GM23338 (cell line): Measurements from ENCODE around the gene FBXW12. TPM values are rescaled to one million over a fixed set of nuclear protein-coding genes. Genes with fewer than 3 reads are reported as not detected.

ENCODE experiments used
- ATAC-seq: fragments of 200-7000 bp; cut with Tn5 transposase; 3 replicates; pipeline ENCODE4 v1.9.1; 2020
- DNase-seq: peaks from one replicate; pipeline ENCODE4 v3.0.0-alpha.2; 2015; ENCODE audit warnings: low spot score
- H2AFZ ChIP-seq: fragments of 200-600 bp; sonication (generic); 2 replicates; pipeline ENCODE4 v1.8.0; 2016; ENCODE audit warnings: antibody characterized with exemption, mild to moderate bottlenecking, moderate library complexity
- H3F3A ChIP-seq: fragments of 200-600 bp; sonication (generic); replicated peaks from 2 replicates; pipeline ENCODE4 v1.8.0; 2017; ENCODE audit warnings: antibody characterized with exemption, mixed run types, low read depth
- H3K27ac ChIP-seq: fragments of 200-600 bp; sonication (generic); 2 replicates; pipeline ENCODE4 v1.6.1; 2016; ENCODE audit warnings: low read depth
- H3K27me3 ChIP-seq: fragments of 200-600 bp; sonication (generic); 2 replicates; pipeline ENCODE4 v1.8.0; 2016; ENCODE audit warnings: mild to moderate bottlenecking, mixed run types, moderate library complexity; ENCODE audit not compliant: insufficient read depth
- H3K36me3 ChIP-seq: fragments of 200-600 bp; sonication (generic); 2 replicates; pipeline ENCODE4 v1.8.0; 2016; ENCODE audit warnings: mild to moderate bottlenecking; ENCODE audit not compliant: insufficient read depth
- H3K4me1 ChIP-seq: fragments of 200-600 bp; sonication (generic); 2 replicates; pipeline ENCODE4 v1.8.0; 2016; ENCODE audit warnings: mild to moderate bottlenecking, moderate library complexity; ENCODE audit not compliant: insufficient read depth
- H3K4me2 ChIP-seq: fragments of 200-600 bp; sonication (generic); 2 replicates; pipeline ENCODE4 v1.7.1; 2017; ENCODE audit warnings: mixed run types
- H3K4me3 ChIP-seq: fragments of 200-600 bp; sonication (generic); 2 replicates; pipeline ENCODE4 v1.6.1; 2016; ENCODE audit warnings: mixed run types
- H3K79me2 ChIP-seq: fragments of 200-600 bp; sonication (generic); replicated peaks from 2 replicates; pipeline ENCODE4 v1.8.0; 2017; ENCODE audit warnings: mild to moderate bottlenecking; ENCODE audit not compliant: insufficient read depth
- H3K9me2 ChIP-seq: fragments of 200-600 bp; sonication (generic); 2 replicates; pipeline ENCODE4 v1.8.0; 2017; ENCODE audit not compliant: insufficient read depth
- H4K20me1 ChIP-seq: fragments of 200-600 bp; sonication (generic); replicated peaks from 2 replicates; pipeline ENCODE4 v1.8.0; 2017; ENCODE audit warnings: mild to moderate bottlenecking; ENCODE audit not compliant: insufficient read depth
- H3K27ac Mint-ChIP-seq: 2 replicates; pipeline ENCODE4 v1.8.0; 2020; ENCODE audit warnings: inconsistent platforms, mild to moderate bottlenecking, moderate library complexity, mixed read lengths
- H3K27me3 Mint-ChIP-seq: 3 replicates; pipeline ENCODE4 v1.8.0; 2022; ENCODE audit warnings: low read depth, mild to moderate bottlenecking, moderate library complexity, mixed read lengths, inconsistent platforms; ENCODE audit not compliant: insufficient read depth, poor library complexity
- H3K36me3 Mint-ChIP-seq: 3 replicates; pipeline ENCODE4 v1.8.0; 2021; ENCODE audit warnings: low read depth, mild to moderate bottlenecking, inconsistent platforms, moderate library complexity, mixed read lengths
- H3K4me1 Mint-ChIP-seq: 3 replicates; pipeline ENCODE4 v1.8.0; 2020; ENCODE audit warnings: mild to moderate bottlenecking, inconsistent platforms, mixed read lengths
- H3K4me3 Mint-ChIP-seq: 3 replicates; pipeline ENCODE4 v1.8.0; 2021; ENCODE audit warnings: moderate library complexity, mild to moderate bottlenecking, inconsistent platforms, mixed read lengths
- H3K9me3 Mint-ChIP-seq: 3 replicates; pipeline ENCODE4 v1.8.0; 2020; ENCODE audit warnings: moderate library complexity, mild to moderate bottlenecking, inconsistent platforms, mixed read lengths
- CREB1 ChIP-seq: fragments of 250-450 bp; sonication (Bioruptor Pico); IDR thresholded peaks from 2 replicates; pipeline ENCODE4 v1.5.0; 2020; ENCODE audit warnings: low read depth, mild to moderate bottlenecking, moderate library complexity
- CTCF ChIP-seq, 2 experiments: fragments of 200-600 bp in 1 of 2; sonication (generic) in 1 of 2; conservative IDR thresholded peaks; 2 replicates each; pipeline versions ENCODE4 v1.5.1 to v1.6.1; 2016 to 2017; ENCODE audit warnings: antibody characterized with exemption in 2 of 2, low read depth in 2 of 2, mild to moderate bottlenecking in 2 of 2, moderate library complexity in 1 of 2
- EZH2 ChIP-seq: fragments of 200-600 bp; sonication (generic); IDR thresholded peaks from one replicate; pipeline ENCODE4 v1.8.0; 2017; ENCODE audit warnings: antibody characterized with exemption, mild to moderate bottlenecking, low read depth; ENCODE audit not compliant: unreplicated experiment
- EZH2phosphoT487 ChIP-seq: fragments of 200-600 bp; sonication (generic); IDR thresholded peaks from one replicate; pipeline ENCODE4 v1.8.1; 2018; ENCODE audit warnings: antibody characterized with exemption; ENCODE audit not compliant: unreplicated experiment
- JUNB ChIP-seq: IDR thresholded peaks from one replicate; pipeline ENCODE4 v1.6.1; 2016; ENCODE audit warnings: antibody characterized with exemption; ENCODE audit not compliant: unreplicated experiment
- NANOG ChIP-seq: IDR thresholded peaks from 2 replicates; pipeline ENCODE4 v1.6.1; 2016; ENCODE audit warnings: antibody characterized with exemption, borderline replicate concordance
- POLR2AphosphoS5 ChIP-seq: IDR thresholded peaks from 2 replicates; pipeline ENCODE4 v1.6.1; 2016; ENCODE audit warnings: antibody characterized with exemption, low read depth
- STAT1 ChIP-seq: IDR thresholded peaks from one replicate; pipeline ENCODE4 v1.6.1; 2016; ENCODE audit warnings: antibody characterized with exemption; ENCODE audit not compliant: unreplicated experiment
- ZNF114 ChIP-seq: fragments of 250-450 bp; sonication (Bioruptor Pico); IDR thresholded peaks from 2 replicates; pipeline ENCODE4 v1.5.0; 2020; ENCODE audit warnings: mild to moderate bottlenecking, moderate library complexity
- ZNF331 ChIP-seq: fragments of 250-450 bp; sonication (Bioruptor Pico); IDR thresholded peaks from 2 replicates; pipeline ENCODE4 v1.5.0; 2020; ENCODE audit warnings: low read depth, mild to moderate bottlenecking, moderate library complexity
- ZNF462 ChIP-seq: fragments of 250-450 bp; sonication (Bioruptor Pico); IDR thresholded peaks from 2 replicates; pipeline ENCODE4 v1.5.0; 2020; ENCODE audit warnings: mild to moderate bottlenecking, moderate library complexity
- polyA plus RNA-seq: library from polyadenylated mRNA; unstranded; fragments of >200 nt; fragmentation: Nextera tagmentation; extraction: Ambion mirVana; gene quantifications from 2 replicates; pipeline ENCODE4 v1.2.1, GENCODE V29; 2016
- total RNA-seq: library from RNA; depleted of rRNA; stranded (reverse); fragments of >200 nt; shearing (Covaris generic); gene quantifications from 2 replicates; pipeline ENCODE4 v1.2.3, GENCODE V29; 2014
- TF ChIP-seq, protein P1 (sequence below): IDR thresholded peaks from one replicate; pipeline ENCODE4 v1.6.1; 2018; ENCODE audit warnings: antibody characterized with exemption; ENCODE audit not compliant: unreplicated experiment
- TF ChIP-seq, protein P2 (sequence below): IDR thresholded peaks from 2 replicates; pipeline ENCODE4 v1.6.1; 2016; ENCODE audit warnings: antibody characterized with exemption

The FBXW12 gene
- total and polyA plus RNA-seq, 2 experiments from 2014 or later = 0.73 TPM; not detected in 1

DNA sequence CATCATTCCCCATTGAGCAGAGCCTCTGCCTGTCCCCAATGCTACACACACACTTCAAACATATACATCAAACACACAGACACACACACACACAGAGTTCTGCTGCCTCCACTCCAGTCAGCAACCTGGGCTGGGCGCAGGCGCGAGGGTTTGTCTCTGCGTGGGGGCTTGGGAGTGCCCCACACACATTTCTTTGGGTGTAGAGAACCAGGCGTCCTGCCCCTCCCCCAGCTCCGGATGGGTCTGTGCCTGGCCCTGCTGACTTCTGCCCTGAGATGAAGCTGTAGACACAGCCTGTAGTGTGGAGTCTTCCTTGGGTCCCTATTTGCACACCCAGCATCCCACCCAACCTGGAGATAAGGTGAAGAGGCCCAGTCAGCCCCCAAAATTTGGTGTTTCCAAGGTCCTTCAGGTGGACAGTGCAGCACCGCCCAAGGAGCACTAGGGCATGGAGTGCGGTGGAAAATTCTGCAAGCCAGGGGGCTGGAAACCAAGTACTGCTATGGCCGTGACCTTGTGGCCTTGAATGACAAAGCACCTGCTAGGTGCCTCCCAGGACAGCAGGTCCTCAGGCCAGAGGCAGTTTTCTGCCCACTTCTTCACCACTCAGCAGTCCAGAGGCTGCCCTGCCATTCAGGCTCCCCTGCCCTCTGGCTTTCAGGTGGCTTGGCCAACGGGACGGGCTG is 26.8 kb downstream of the FBXW12 start:
- Mint-ChIP-seq H3K4me1 (peaks cover 11% of the 10 kb centered on the region), H3K4me3 (no peak overlapping the region), H3K27me3 (peaks cover 7% of the 10 kb centered on the region), H3K9me3 (no peaks in the 10 kb centered on the region), H3K36me3 (peaks cover 38% of the 10 kb centered on the region), H3K27ac (no peak overlapping the region)
- DNase-seq (no peak), ATAC-seq (peak; percentile 18)
- TF ChIP-seq POLR2AphosphoS5 = no peak; the same call in 1 of the 2 replicates
- no peak for TF ChIP-seq ZNF462 (CRISPR knock-in tag)
- no peak for TF ChIP-seq EZH2phosphoT487
- TF ChIP-seq ZNF331 (CRISPR knock-in tag) = no peak
- no peak for TF ChIP-seq EZH2
- TF ChIP-seq, protein P1, sequence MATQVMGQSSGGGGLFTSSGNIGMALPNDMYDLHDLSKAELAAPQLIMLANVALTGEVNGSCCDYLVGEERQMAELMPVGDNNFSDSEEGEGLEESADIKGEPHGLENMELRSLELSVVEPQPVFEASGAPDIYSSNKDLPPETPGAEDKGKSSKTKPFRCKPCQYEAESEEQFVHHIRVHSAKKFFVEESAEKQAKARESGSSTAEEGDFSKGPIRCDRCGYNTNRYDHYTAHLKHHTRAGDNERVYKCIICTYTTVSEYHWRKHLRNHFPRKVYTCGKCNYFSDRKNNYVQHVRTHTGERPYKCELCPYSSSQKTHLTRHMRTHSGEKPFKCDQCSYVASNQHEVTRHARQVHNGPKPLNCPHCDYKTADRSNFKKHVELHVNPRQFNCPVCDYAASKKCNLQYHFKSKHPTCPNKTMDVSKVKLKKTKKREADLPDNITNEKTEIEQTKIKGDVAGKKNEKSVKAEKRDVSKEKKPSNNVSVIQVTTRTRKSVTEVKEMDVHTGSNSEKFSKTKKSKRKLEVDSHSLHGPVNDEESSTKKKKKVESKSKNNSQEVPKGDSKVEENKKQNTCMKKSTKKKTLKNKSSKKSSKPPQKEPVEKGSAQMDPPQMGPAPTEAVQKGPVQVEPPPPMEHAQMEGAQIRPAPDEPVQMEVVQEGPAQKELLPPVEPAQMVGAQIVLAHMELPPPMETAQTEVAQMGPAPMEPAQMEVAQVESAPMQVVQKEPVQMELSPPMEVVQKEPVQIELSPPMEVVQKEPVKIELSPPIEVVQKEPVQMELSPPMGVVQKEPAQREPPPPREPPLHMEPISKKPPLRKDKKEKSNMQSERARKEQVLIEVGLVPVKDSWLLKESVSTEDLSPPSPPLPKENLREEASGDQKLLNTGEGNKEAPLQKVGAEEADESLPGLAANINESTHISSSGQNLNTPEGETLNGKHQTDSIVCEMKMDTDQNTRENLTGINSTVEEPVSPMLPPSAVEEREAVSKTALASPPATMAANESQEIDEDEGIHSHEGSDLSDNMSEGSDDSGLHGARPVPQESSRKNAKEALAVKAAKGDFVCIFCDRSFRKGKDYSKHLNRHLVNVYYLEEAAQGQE = no peak
- TF ChIP-seq ZNF114 (CRISPR knock-in tag) = no peak
- TF ChIP-seq NANOG = no peak
- no peak for TF ChIP-seq JUNB
- TF ChIP-seq CTCF (conservative IDR thresholded peaks at IDR 0.05; ENCODE audit: low read depth in 2 of 2) = no peak
- TF ChIP-seq STAT1 = no peak
- TF ChIP-seq, protein P2, sequence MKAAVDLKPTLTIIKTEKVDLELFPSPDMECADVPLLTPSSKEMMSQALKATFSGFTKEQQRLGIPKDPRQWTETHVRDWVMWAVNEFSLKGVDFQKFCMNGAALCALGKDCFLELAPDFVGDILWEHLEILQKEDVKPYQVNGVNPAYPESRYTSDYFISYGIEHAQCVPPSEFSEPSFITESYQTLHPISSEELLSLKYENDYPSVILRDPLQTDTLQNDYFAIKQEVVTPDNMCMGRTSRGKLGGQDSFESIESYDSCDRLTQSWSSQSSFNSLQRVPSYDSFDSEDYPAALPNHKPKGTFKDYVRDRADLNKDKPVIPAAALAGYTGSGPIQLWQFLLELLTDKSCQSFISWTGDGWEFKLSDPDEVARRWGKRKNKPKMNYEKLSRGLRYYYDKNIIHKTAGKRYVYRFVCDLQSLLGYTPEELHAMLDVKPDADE = no peak
- TF ChIP-seq CREB1 (CRISPR knock-in tag) = no peak
- no peaks in the 10 kb centered on the region for H3K27me3 ChIP-seq
- H4K20me1 ChIP-seq = no peaks in the 10 kb centered on the region; the same call in 1 of the 2 replicates
- no peaks in the 10 kb centered on the region for H3K79me2 ChIP-seq
- no peak overlapping the region for H3K4me3 ChIP-seq
- H3F3A ChIP-seq = no peaks in the 10 kb centered on the region; the same call in 1 of the 2 replicates
- no peak overlapping the region for H3K4me2 ChIP-seq
- no peaks in the 10 kb centered on the region for H3K36me3 ChIP-seq
- H3K9me2 ChIP-seq = no peaks in the 10 kb centered on the region
- H3K27ac ChIP-seq = no peak overlapping the region
- no peaks in the 10 kb centered on the region for H3K4me1 ChIP-seq
- H2AFZ ChIP-seq = no peak overlapping the region
